ENCODE data around the gene DIDO1. TPM values are rescaled to one million over a fixed set of nuclear protein-coding genes. Genes with fewer than 3 reads are reported as not detected.

DIDO1 gene
- 29.8 and 47.1 TPM in 2 replicates for total RNA-seq

DNA sequence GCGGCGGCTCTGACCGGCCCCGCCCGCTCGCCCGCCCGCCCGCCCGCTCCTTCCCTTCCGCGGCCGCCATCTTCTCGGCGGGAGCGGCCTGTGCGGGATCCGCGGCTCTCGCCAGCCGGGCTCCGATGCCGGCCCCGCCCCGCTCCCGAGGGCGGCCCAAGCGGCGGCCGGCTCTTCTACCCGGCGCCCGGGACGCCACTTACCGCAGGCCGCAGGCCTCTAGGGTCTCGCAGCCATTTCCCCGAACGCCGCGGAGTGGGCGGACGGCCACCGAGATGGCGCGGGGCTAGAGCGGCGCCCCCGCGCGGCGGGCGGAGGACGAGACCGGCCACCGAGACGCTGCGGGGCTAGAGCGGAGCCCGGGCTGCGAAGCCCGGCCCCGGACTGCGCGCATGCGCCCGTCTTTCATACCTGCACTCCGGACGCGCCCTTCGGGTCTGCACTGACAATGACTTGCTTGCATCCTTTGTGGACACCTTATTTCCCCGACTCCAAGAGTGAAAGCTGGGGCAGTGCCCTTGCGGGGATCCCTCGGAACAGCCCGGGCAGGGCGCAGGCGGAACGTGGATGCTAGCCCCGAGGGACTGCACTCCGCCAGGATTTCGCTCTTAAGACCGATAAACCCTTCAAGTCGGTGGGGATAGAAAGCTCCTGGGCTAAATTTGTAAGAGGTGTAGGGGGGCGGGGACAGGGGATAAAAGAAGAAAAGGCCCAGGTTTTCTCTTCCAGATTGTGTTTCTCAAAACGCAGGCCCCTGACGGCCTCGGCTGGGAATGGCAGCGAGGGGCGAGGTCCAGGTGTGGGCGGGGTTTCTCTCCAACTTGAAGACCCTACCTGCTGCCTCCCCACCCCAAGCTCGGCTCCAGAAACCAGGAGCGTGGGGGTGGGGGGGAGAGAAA lies at the start of gene DIDO1:
Gene DIDO1, minus strand, starts transcription at position 277 of the 899 bp plus-strand sequence.

DNA sequence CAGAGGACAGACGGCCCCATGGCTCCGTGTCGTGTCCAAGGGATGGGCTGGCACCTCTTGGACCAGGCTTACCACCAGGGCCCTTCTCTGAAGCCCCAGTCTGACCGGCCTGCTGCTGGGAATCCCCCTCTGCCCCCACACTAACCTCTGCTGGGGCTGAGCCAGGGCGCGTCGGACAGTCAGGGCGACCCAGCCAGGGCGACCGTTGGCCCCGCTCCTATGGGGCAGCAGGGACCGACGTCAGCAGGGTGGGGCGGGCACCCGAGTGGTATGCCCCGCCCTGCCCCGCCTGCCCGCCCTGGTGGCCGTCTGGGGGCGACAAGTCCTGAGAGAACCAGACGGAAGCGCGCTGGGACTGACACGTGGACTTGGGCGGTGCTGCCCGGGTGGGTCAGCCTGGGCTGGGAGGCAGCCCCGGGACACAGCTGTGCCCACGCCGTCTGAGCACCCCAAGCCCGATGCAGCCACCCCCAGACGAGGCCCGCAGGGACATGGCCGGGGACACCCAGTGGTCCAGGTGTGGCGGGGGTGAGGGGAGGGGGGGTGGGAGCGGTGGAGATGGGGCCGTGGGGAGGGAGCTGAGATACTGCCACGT lies 26.2 kb upstream of the DIDO1 start, which contains the start of gene SLC17A9:
Gene SLC17A9, plus strand, starts transcription at position 337 of the 595 bp plus-strand sequence. Its CDS starts 122 bp downstream, at position 459.

DNA sequence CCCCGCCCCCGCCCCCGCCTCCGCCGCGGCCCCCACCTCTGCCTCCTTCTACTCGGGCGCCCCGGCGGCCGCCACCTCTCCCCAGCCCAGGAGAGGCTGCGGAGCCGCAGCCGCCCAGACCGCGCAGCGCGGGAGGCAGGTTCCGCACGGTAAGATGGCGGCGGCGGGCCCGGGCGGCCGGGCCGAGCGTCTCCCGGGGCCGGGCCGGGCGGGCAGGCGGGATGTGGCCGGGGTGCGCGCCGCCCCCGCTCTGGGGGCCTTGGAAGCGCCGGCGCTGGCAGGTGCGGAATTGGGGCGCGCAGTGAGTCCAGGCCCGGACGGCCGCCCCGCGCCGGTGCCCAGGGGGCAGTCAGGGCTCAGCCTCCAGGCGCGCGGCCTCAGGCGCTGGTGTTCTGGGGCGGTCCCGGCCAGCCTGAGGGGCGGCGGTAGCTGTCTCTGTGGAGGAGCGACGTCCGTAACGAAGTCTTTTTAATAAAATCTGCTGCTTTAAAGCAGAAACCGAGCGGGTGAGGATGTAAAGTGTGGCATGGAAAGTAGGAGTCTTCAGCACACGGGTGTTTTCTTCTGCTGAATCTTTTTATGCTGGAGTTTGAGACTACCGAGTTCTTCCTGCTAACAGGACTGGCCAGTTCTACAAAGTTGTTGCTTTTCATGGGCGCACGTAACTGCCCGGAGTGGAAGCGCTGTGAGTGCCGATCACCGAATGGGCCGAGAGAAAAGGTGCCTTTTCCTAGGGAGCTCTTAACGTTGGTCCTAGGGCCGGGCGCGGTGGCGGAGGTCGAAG lies 12.0 kb upstream of the DIDO1 start, which contains the start of gene GID8:
Gene GID8, plus strand, starts transcription at position 43 of the 784 bp plus-strand sequence. CDS start 3,356 bp downstream, outside the sequence.

GRCh38 chr20:62861726-62862336 lies 64.5 kb downstream of the DIDO1 start, which contains the start of gene TCFL5:
TSS of gene TCFL5 (minus strand) at chr20:62861822. CDS start at chr20:62861670, 152 bp downstream.

Small RNA genes lying within 50 kb of the gene (small RNA-seq; reads per million reads assigned to genes)
- not detected for gene DPH3P1

Other genes starting within 250 kb of the DIDO1 start
- 0.37 and 13.1 TPM in 2 replicates for gene NTSR1, start 217.7 kb downstream of the DIDO1 start, total RNA-seq
- gene MRGBP, start 130.0 kb downstream of the DIDO1 start, total RNA-seq = 14.7 and 23.9 TPM in 2 replicates
- gene OGFR, start 121.7 kb downstream of the DIDO1 start, total RNA-seq = 34.2 and 42.2 TPM in 2 replicates
- 0.73 and 0.98 TPM in 2 replicates for gene COL9A3, start 109.5 kb downstream of the DIDO1 start, total RNA-seq
- gene TCFL5, start 64.7 kb downstream of the DIDO1 start, total RNA-seq = 15.4 and 18.4 TPM in 2 replicates
- gene GID8, start 11.6 kb upstream of the DIDO1 start, total RNA-seq = 29.5 and 29.8 TPM in 2 replicates
- 8.5 and 13.3 TPM in 2 replicates for gene SLC17A9, start 26.2 kb upstream of the DIDO1 start, total RNA-seq
- not detected in 2 replicates for gene BHLHE23, start 80.5 kb upstream of the DIDO1 start, total RNA-seq